Vagina (tissue), 2 donors: Measurements from ENCODE around the gene MSI1.

Experiments
- CTCF ChIP-seq, 3 experiments: fragments of 450-650 bp in 2 of 3; fragments of 200-600 bp in 1 of 3; sonication (generic) in 1 of 3; IDR thresholded peaks; one replicate each; pipeline ENCODE4 v1.5.1; 2017 to 2019; ENCODE audit warnings: antibody characterized with exemption in 3 of 3, mild to moderate bottlenecking in 2 of 3, moderate library complexity in 2 of 3
- POLR2AphosphoS5 ChIP-seq, 2 donors: sonication (generic); formaldehyde crosslinking; IDR thresholded peaks; one replicate each; pipeline ENCODE4 v1.9.0; 2017; ENCODE audit warnings: antibody characterized with exemption in 2 of 2, mild to moderate bottlenecking in 2 of 2, low read depth in 1 of 2; ENCODE audit not compliant: insufficient read depth in 1 of 2

- TF ChIP-seq CTCF (IDR thresholded peaks at IDR 0.05) (no peak), POLR2AphosphoS5 (IDR thresholded peaks at IDR 0.05; ENCODE audit: insufficient read depth in 1 of 2, low read depth in 1 of 2) (no peak)
Observed at GRCh38 chr12:120363274-120363855, 5.6 kb downstream of the MSI1 start.
